Stimulated activated CD8-positive, alpha-beta memory T cell treated with anti-CD3 and anti-CD28 coated beads, Interleukin-12 subunit alpha, Interleukin-12 subunit beta, amount 100 ng/mL, for 1 hour (primary cell): ENCODE data around the gene PDHB.

ENCODE experiments used
- DNase-seq: peaks from one replicate; pipeline ENCODE4 v3.0.0-alpha.2; 2020; ENCODE audit warnings: low read depth

PDHB gene

GRCh38 chr3:58398669-58399333 lies 34.8 kb downstream of the PDHB start:
- DNase-seq: no peak

GRCh38 chr3:58394339-58394738 lies 39.3 kb downstream of the PDHB start:
- no peak for DNase-seq

DNA sequence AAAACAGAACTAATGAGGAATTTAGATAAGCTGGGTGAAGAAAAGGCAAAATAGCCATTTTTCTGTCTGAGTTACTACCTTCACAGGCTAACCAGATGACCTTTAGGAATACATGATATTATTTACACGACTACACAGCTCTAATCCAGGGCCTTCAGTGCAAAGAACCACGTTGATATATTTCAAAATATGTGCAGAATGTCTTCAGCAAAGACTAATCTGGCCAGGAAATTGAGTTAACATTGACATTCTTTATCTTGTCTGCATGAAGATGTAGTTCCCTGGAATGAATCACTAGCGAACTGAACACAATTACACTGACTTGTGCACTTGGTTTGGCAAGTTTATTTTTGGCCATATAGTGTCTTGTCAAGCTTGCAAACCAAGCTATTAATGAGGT lies 41.5 kb downstream of the PDHB start:
- no peak for DNase-seq

DNA sequence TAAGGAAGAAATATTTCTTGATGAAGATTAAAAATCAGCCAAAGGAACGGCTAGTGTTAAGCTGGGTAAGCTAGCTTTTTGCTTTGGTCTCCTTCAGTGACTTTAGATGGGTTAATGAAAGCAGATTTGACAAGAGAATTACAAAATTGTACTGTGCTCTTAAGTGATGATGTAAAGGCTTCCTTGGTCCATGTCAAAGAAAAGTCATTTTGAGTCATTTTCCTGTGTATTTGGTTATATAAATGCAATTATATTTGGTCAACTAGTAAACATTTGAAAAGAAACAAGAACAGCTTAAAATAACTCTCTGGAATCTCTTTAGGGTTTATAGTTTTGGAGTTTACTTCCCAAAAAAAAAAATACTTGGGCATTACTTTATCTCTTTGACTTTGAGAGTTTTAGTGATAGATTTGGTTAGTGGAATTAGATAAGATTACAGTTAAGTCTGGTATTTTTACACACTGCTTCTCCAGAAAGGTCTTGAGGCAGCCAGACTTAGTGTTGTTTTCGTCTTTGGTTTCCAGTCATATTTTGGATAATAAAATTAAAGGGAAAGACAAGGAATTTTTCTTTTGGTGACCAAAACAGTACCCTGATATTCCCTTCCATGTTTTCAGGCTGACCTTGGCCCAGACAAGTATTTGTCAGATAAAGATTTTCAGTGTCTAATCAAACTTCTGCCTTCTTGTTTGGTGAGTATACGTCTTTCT lies 42.3 kb downstream of the PDHB start:
- no peak for DNase-seq

DNA sequence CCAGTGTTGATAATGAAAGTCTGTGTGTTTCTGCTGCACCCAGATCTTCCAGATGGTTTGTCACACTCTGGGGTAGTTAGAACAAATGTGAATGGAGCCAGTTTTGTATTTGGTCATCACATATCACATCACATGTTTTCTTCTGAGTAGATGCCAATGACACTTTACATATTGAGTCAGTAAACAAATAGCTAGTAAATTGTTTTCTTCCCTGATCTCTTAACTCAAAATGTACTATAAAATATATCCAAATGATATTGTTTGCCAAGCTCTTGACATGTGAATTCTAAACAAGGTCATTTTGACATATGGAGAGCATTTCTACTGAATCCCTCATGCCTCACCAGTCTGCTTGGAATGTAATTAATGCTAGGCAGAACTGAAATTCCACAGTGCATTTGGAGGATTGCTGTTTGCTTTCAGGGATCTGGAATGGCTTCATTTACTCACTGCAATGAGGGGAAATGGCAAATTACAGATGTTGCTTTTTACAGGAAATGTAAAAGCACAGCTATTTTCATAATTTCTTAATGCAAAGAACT lies 45.0 kb downstream of the PDHB start:
- no peak for DNase-seq

DNA sequence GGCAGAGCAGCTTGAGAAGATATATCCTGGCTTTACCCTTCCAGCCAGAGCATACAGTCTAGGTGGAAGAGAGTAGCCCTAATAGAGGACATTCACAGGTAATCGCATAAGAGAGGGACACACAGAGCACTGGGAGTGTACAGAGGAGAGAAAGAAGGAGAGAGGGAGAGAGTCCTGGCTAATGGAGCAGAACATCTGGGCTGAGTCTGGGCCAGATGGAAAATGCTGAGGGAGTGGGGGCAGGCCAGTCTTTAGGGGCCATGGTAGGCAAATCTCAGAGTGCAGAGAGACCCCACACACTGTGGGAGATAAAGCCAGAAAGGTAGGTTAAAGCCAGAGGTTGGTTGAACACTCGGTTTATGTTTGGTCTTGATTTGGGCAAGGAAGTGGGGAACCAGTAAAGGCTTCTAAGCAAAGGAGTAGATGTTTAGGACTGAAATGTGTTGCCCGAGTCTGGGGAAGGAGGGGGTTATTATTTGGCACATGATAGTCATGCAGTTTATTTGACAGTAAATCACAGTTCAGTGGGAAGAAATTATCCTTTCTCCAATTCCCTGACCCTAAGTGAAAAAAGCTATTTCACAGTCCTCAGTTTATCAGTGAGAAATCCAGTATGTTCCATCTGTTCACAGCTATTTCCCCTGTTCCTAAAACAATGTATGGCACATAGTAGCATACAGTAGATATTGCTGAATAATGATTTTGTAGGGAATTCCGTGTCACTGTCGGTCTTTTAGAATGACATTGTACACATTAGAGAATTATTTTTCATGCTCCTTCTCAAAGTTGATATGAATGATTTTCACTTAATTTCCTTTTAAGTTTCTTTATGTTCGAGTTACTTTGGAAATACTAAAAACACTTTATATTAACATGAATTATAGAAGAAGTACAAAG lies 45.7 kb downstream of the PDHB start:
- DNase-seq: no peak

- DNase-seq: no peak
These were observed 46.8 kb downstream of the PDHB start for GRCh38 chr3:58386626-58387365.

DNA sequence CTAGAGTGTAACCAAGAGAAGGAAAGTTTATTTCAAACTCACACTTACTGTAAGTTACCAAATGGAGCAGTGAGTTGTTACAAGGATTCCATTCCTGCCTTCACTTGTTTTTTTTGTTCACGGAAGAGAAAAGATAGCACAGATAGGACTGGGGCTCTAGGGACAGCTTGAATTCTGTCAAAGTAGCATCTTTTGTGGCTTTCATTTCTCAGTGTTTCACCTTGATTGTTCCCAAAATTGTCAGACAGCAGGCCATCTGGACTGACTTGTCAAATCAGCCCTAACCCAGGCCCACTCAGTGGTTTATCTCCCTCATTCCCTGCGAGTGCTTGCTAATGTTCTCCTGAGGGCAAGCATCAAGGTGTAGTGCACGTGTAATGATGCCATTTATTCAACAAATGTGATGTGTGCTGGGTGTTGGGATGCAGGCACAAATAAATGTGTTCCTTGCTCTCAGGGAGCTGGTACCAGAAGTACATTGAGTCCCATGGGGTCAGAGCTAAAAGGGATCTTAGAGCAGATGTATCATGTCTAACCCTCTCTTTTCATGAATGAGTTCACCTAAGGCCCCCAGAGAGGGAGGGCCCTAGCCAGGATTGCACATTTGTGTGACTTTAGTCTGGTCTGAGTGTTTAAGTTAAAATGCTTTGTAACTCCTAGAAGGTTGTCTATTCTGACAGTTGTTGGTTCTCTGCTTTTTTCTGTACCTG lies 49.1 kb downstream of the PDHB start:
- no peak for DNase-seq

DNA sequence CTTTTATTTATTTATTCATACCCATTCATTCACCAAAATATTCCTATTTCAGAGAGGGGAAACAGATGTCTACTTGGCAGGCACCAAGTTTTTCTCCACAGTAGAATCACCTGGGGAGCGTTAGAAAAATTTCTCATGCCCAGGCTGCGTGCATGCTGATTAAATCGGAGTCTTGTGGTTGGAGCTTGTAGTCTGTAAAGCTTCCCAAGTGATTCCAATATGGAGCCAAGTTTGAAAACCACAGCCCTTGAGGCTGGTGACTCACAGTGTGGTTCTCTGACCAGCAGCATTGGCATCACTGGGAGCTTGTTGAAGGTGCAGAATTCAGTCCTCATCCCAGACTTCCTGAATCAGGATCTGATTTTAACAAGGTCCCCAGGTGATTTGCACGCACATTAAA lies 49.7 kb downstream of the PDHB start:
- DNase-seq: no peak

GRCh38 chr3:58383476-58383875 lies 50.2 kb downstream of the PDHB start:
- no peak for DNase-seq

DNA sequence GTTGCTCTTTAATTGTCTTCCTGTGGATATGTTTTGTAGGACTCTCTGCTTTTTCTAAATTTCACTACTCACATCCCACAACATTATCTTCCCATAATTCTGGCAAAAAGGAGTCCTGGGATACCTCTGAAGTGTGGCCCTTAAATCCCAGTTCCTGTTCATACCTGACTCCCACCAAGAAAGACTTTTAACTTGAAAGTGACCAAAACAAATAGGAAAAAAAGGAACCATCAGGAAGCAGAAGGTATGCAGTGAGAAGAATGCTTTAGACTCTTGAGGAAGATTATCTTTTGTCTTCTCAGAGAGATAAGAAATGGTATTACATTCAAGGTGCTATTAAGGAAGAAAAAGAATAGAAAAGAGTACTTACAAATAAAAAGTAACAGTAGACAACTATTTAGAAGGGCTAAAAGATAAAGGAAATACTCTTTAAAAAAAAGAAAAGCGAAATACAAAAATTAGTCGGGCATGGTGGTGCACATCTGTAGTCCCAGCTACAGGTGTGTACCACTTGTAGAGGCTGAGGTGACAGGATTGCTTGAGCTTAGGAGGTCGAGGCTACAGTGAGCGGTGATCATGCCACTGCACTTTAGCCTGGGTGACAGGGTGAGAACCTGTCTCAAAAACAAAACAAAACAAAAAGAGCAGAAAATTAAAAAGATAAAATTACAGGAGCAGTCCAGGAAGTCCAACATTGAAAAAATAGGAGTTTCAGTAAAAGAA lies 54.1 kb downstream of the PDHB start:
- no peak for DNase-seq

- no peak for DNase-seq
These were observed 55.9 kb downstream of the PDHB start for GRCh38 chr3:58377750-58378149.
